LNCaP clone FGC (cell line): ENCODE results near the gene SEC14L1.
"Not testable (repeated sequence)": the region's sequence is repeated elsewhere in the genome, so short reads cannot be mapped to it uniquely, and the experiment has no call there.

Source experiments
- DNase-seq: peaks from one replicate; pipeline ENCODE4 v3.0.0-alpha.2; 2011; ENCODE audit warnings: low read depth
- H3K4me3 ChIP-seq: 2 replicates; pipeline ENCODE4 v1.5.1; 2011; ENCODE audit warnings: mild to moderate bottlenecking, low read depth, low read length, control low read depth
- CTCF ChIP-seq: IDR thresholded peaks from 2 replicates; pipeline ENCODE4 v1.5.1; 2012; ENCODE audit warnings: mild to moderate bottlenecking; ENCODE audit not compliant: control insufficient read depth, insufficient read depth; ENCODE audit errors: extremely low read depth

Gene SEC14L1

DNA sequence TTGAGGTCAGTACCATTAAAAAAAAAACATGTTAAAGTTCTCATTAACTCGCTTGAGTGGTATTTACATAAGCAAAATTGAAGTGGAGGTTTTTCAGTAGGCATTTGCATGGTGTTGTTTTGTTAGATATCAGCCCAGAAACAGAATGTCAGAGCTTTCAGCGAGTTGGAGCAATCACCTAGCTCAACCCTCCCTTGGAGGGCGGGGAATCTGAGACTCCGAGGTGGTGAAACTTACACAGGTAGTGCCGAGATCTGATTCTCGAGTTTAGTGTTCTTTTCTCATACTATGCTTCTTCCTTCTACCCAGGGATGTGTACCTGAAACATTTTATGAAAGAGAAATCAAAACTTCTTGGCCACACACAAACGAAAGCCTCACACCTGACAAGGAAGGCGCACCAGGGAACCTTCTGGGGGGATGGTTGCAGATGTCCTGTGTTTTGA, 6.6 kb downstream of the SEC14L1 start:
- no peak for TF ChIP-seq CTCF
- no peak for DNase-seq
- H3K4me3 ChIP-seq, result no peak overlapping the region

- DNase-seq, result no peak
- no peak overlapping the region for H3K4me3 ChIP-seq
- no peak for TF ChIP-seq CTCF
Observed at GRCh38 chr17:77148077-77148939, 7.5 kb downstream of the SEC14L1 start.

DNA sequence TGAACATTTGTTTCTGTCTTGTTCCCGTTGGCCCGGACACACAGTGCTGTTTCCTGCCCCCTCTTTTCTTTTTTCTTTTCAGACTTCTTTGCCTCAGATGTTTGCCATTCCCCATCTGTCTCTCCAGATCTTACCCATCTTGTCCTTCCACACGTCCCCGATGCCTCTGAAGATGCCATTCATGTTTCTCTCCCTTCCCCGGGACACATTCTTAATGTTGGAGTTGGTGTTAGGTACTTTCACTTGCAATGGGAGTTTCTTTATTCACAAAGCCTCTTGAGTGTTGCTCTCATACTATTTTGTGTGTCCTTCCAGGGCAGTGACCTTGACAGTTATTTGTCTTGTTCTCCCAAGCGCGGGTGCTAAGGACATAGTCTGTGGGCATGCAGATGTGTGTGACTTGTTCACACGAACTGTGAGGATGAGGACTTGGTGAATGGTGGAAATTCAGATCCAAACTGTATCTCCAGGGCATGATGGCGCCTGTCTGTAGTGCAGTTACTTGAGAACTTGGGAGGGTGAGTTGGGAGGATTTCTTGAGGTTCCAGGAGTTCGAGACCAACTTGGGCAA, 8.3 kb downstream of the SEC14L1 start:
- no peak for DNase-seq
- no peak overlapping the region for H3K4me3 ChIP-seq
- no peak for TF ChIP-seq CTCF

DNA sequence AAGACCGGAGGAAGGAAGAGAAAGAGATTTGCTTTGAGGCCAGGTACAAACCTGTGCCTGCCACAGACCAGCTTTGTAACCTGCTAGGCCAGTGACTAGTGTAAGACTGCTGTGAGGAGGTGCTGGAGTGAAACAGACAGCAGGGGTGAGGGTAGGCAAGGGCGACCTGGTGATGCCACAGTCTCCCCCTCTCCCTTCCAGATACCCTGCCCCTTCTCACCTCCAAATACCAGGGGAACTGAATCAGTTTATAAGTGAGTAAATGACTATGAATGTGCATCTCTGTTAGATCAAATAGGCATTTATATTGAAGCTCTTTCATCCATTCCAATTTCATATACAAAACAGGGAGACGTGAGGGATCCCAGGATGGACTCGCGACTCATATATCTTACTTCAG, 9.4 kb downstream of the SEC14L1 start:
- TF ChIP-seq CTCF, result no peak

GRCh38 chr17:77151186-77151585, 10.4 kb downstream of the SEC14L1 start:
- no peak for TF ChIP-seq CTCF
- no peak overlapping the region for H3K4me3 ChIP-seq
- DNase-seq, result no peak

More for the DNA sequence above, 9.4 kb downstream of the SEC14L1 start:
- no peak for DNase-seq
- no peak overlapping the region for H3K4me3 ChIP-seq

DNA sequence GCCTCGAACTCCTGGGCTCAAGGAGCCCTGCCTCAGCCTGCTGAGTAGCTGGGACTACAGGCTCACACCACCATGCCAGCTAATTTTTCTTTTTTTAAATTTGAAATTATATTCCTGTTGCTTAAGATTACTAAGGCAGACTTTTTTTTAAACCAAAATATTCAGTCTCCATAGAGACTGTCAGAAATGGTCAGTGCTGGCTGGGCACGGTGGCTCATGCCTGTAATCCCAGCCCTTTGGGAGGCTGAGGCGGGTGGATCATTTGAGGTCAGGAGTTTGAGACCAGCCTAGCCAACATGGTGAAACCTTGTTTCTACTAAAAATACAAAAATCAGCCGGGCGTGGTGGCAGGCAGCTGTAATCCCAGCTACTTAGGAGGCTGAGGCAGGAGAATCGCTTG, 11.3 kb downstream of the SEC14L1 start:
- not testable (repeated sequence) for H3K4me3 ChIP-seq, DNase-seq

GRCh38 chr17:77153472-77153871, 12.7 kb downstream of the SEC14L1 start:
- DNase-seq, result no peak
- TF ChIP-seq CTCF, result no peak
- no peak overlapping the region for H3K4me3 ChIP-seq
